Muscle layer of colon (tissue), 2 donors: Measurements from ENCODE around the gene PDE4DIP.
"Not testable (repeated sequence)": the region's sequence is repeated elsewhere in the genome, so short reads cannot be mapped to it uniquely, and the experiment has no call there.

Experiments used
- H3K27ac ChIP-seq: one replicate; pipeline ENCODE4 v1.7.0; 2013; ENCODE audit warnings: low read depth, mild to moderate bottlenecking, low read length, moderate library complexity
- H3K27me3 ChIP-seq, 2 donors: one replicate each; pipeline ENCODE4 v1.7.0; 2013; ENCODE audit warnings: low read length in 2 of 2, mild to moderate bottlenecking in 2 of 2; ENCODE audit not compliant: insufficient read depth in 2 of 2, control insufficient read depth in 1 of 2
- H3K36me3 ChIP-seq: one replicate; pipeline ENCODE4 v1.7.0; 2013; ENCODE audit warnings: mild to moderate bottlenecking, low read length; ENCODE audit not compliant: insufficient read depth
- H3K4me1 ChIP-seq: one replicate; pipeline ENCODE4 v1.7.0; 2013; ENCODE audit warnings: mild to moderate bottlenecking, low read length; ENCODE audit not compliant: insufficient read depth
- H3K4me3 ChIP-seq, 2 donors: one replicate each; pipeline ENCODE4 v1.7.0; 2013; ENCODE audit warnings: low read length in 2 of 2, low read depth in 1 of 2, mild to moderate bottlenecking in 1 of 2, moderate library complexity in 1 of 2
- H3K9ac ChIP-seq: one replicate; pipeline ENCODE4 v1.7.0; 2013; ENCODE audit warnings: low read length
- H3K9me3 ChIP-seq: one replicate; pipeline ENCODE4 v1.7.0; 2013; ENCODE audit warnings: mild to moderate bottlenecking, low read length
- donor health status: abdominal sarcoma.
- donor health status: Adenocarcinoma of cecum.

Gene PDE4DIP

GRCh38 chr1:148929253-148929652 is 85.0 kb downstream of the PDE4DIP start:
- H3K27ac ChIP-seq, H3K9me3 ChIP-seq, H3K4me1 ChIP-seq, H3K36me3 ChIP-seq, H3K4me3 ChIP-seq, H3K27me3 ChIP-seq, H3K9ac ChIP-seq: not testable (repeated sequence)

DNA sequence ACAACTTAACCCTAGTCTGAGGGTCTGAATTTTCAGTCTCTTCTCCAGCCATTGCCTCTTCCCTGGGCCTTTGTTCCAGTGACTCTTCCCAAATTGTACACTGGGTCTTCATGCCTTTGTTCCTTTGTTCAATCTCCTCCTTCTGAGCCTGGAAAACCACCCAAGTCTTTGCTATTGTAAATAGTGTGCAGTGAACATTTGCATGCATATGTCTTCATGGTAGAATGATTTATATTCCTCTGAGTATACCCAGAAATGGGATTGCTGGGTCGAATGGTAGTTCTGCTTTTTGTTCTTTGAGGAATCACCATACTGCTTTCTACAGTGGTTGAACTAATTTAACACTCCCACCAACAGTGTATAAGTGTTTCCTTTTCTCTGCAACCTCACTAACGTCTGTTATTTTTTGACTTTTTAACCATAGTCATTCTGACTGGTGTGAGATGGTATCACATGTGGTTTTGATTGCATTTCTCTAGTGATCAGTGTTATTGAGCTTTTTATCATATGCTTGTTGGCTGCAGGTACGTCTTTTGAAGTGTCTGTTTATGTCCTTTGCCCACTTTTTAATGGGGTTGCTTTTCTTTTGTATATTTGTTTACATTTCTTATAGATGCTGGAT is 91.3 kb downstream of the PDE4DIP start:
- not testable (repeated sequence) for H3K27me3 ChIP-seq, H3K4me1 ChIP-seq, H3K4me3 ChIP-seq, H3K9me3 ChIP-seq, H3K36me3 ChIP-seq, H3K9ac ChIP-seq, H3K27ac ChIP-seq

DNA sequence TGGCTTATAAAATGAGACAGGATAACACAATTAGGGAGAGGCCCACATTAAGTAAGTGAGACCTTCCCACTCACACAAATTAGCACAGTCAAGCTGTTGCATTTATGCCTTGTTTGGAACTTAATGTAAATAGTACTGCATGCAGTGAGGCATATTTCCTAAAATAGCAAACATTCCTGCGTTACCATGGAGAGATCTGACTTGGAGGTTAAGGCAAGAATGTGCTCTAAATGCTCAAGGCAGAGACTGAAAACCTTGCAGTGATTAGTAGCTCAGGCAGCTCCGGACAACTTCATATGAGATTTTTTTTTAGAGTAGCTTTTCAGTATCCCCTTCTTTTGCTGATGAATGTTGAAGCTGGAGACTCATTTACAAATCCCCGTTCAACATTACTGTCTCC is 98.7 kb downstream of the PDE4DIP start:
- not testable (repeated sequence) for H3K4me1 ChIP-seq, H3K27me3 ChIP-seq, H3K36me3 ChIP-seq, H3K4me3 ChIP-seq, H3K9ac ChIP-seq, H3K9me3 ChIP-seq, H3K27ac ChIP-seq

GRCh38 chr1:148945130-148945529 is 100.9 kb downstream of the PDE4DIP start:
- not testable (repeated sequence) for H3K4me1 ChIP-seq, H3K27ac ChIP-seq, H3K9me3 ChIP-seq, H3K9ac ChIP-seq, H3K27me3 ChIP-seq, H3K36me3 ChIP-seq, H3K4me3 ChIP-seq

GRCh38 chr1:148948768-148949167 is 104.5 kb downstream of the PDE4DIP start:
- H3K9ac ChIP-seq, H3K4me1 ChIP-seq, H3K9me3 ChIP-seq, H3K27ac ChIP-seq, H3K27me3 ChIP-seq, H3K4me3 ChIP-seq, H3K36me3 ChIP-seq: not testable (repeated sequence)

- peak overlapping the region; percentile 42 to 47 for H3K4me3 ChIP-seq
- H3K9ac ChIP-seq, result not testable (repeated sequence)
These were observed 107.4 kb downstream of the PDE4DIP start for GRCh38 chr1:148951336-148952227.

DNA sequence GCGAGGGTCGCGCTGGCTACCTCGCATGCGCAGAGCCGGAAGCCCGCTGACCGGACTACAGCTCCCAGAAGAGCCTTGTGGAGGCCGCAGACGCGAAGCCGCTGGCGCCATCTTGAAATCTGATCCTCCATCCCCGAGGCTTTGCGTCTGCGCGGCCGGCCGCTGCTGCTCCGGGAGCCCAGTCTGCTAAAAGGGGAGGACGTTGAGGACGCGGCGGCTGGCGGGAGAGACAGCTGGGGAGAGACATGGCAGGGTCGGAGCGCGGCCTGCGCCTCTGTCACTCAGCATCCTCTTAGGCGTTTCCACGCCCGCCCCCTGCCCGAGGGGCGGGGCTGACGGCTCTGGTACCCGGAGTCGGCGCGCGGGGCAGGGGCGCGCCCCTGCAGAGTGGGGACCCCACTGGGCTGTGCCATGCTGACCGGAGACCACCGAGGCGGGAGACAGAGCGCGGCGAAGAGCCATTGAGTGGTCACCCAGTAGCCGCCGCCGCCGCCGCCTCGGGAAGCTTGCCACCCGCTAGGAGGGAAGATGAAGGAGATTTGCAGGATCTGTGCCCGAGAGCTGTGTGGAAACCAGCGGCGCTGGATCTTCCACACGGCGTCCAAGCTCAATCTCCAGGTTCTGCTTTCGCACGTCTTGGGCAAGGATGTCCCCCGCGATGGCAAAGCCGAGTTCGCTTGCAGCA is 108.2 kb downstream of the PDE4DIP start:
- not testable (repeated sequence) for H3K36me3 ChIP-seq, H3K27me3 ChIP-seq, H3K9me3 ChIP-seq, H3K9ac ChIP-seq, H3K4me1 ChIP-seq
- Histone ChIP-seq H3K4me3 (peak overlapping the region; percentile 42 to 56), H3K27ac (peak overlapping the region; percentile 58)

More at GRCh38 chr1:148951336-148952227, 107.4 kb downstream of the PDE4DIP start:
- not testable (repeated sequence) for H3K4me1 ChIP-seq, H3K27me3 ChIP-seq, H3K36me3 ChIP-seq, H3K9me3 ChIP-seq
- peak overlapping the region; percentile 58 for H3K27ac ChIP-seq

- H3K9ac ChIP-seq, H3K36me3 ChIP-seq, H3K4me1 ChIP-seq, H3K27ac ChIP-seq, H3K27me3 ChIP-seq, H3K9me3 ChIP-seq: not testable (repeated sequence)
- H3K4me3 ChIP-seq, result peak overlapping the region in 1 of 2 donors; percentile 56
These were observed 108.8 kb downstream of the PDE4DIP start for GRCh38 chr1:148952938-148953616.

- H3K27ac ChIP-seq, H3K27me3 ChIP-seq: not testable (repeated sequence)
These were observed 109.5 kb downstream of the PDE4DIP start for GRCh38 chr1:148953730-148954129.

DNA sequence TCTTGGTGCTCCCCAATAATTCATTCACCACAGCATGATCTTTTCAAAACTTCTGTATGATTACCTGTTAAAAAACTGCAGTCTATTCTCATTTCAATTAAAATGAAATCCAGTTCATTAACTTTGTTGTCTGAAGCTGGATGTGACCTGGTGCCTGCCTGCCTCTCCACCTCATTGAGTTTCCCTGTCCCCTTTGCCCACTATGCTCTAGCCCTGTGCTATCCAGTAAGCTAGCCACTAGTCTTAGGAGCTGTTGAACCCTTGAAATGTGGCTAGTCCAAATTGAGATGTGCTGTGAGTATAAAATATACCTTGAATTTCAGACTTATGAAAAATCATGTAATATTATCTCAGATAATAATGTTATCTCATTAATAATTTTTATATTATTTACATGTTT is 114.1 kb downstream of the PDE4DIP start:
- not testable (repeated sequence) for H3K27ac ChIP-seq, H3K27me3 ChIP-seq

More at GRCh38 chr1:148953730-148954129, 109.5 kb downstream of the PDE4DIP start:
- H3K4me1 ChIP-seq, H3K4me3 ChIP-seq, H3K36me3 ChIP-seq, H3K9ac ChIP-seq, H3K9me3 ChIP-seq: not testable (repeated sequence)

DNA sequence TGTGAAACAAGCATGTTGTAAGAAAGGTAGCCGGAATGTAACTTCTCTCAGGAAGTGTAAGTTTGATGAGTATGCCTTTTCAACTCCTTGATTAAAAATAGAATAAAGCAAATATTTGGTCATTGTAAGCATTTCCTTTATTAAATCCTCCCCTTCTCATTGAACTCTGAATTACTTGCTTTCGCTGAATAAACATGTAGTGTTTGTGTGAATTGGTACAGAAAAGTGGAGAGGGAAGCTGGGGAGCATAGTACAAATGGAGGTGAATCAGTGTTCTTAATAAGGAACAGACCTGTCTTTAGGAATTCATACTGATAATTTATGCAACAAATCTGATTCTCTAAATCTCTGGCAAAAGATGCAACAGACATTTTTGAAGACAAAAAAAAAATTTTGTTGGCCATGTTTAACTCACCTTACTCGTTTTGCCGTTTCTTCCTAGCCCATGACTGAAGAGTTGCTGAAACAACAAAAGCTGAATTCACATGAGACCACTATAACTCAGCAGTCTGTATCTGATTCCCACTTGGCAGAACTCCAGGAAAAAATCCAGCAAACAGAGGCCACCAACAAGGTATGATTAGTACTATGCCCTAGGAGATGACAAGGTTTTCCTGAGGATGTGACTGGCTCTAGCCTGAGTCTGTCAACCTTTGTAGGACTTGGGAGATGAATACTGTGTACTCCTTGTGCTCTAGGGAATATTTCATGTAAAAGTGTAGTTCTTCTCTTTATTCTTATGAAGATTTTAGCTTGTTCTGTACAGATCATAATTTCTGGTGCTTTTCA is 116.2 kb downstream of the PDE4DIP start:
- not testable (repeated sequence) for H3K36me3 ChIP-seq, H3K9ac ChIP-seq, H3K27ac ChIP-seq

More for the DNA sequence above, 114.1 kb downstream of the PDE4DIP start:
- H3K9ac ChIP-seq, H3K9me3 ChIP-seq, H3K4me1 ChIP-seq, H3K4me3 ChIP-seq, H3K36me3 ChIP-seq: not testable (repeated sequence)

More for the DNA sequence above, 116.2 kb downstream of the PDE4DIP start:
- not testable (repeated sequence) for H3K4me1 ChIP-seq, H3K9me3 ChIP-seq, H3K4me3 ChIP-seq, H3K27me3 ChIP-seq
